ENCODE data around the gene DLX4. TPM values are rescaled to one million over a fixed set of nuclear protein-coding genes. Genes with fewer than 3 reads are reported as not detected.

The DLX4 gene
- total RNA-seq, 1 experiment from 2014 or later: 2.5 TPM

DNA sequence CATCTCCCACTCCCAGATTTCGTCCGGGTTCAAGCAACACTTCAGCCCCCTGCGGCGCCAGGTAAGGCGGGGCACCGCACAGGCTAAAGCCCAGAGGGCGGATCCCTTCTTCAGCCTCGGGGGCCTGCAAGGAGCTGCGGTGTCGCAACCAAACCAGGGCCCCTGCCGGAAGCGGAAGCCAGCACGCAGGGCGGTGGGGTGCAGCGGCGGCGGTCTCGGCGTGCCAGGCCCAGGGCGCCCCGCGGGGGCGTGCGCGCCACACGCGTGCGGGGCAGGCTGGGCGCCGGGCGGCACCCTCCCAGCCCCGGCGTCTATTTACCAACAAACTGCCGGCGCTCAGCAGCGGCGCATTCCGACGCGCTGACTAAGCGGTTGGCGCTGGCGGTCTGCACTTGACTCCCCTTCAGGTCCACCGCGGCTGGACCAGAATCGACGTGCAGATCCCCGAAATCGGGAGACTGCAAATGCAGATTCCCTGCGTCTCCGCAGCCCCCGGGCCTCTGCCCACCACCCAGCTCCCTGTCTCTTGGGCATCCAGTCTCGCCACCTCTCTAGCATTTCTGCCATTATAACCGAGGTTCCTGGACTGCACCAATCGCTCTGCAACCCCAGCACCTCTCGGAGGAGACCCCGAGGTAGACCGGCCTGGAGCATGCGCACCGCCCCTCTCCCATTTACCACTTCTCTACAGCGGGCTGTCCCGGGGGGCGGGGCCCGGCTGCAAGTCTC, 421 bp upstream of the DLX4 start:
- Histone ChIP-seq H3K4me2 (ENCODE audit: insufficient read depth, insufficient read length, low read length) (peak overlapping the region; percentile 72), H3K27me3 (ENCODE audit: insufficient read depth, low read length) (peaks cover 92% of the 10 kb centered on the region), H3T11ph (ENCODE audit: low read length) (no peak overlapping the region), H3K27ac (ENCODE audit: insufficient read length, low read depth, low read length) (no peak overlapping the region), H2BK12ac (ENCODE audit: insufficient read length, low read depth, low read length) (no peak overlapping the region), H3K14ac (ENCODE audit: insufficient read depth, low read length) (peak overlapping the region; percentile 54), H3K9ac (ENCODE audit: extremely low read depth, insufficient read length, low read length) (no peak overlapping the region), H2AK5ac (ENCODE audit: insufficient read length, low read length) (no peak overlapping the region), H2BK20ac (ENCODE audit: low read depth, low read length, poor library complexity, severe bottlenecking) (no peak overlapping the region), H2AFZ (ENCODE audit: low read length) (peak overlapping the region; percentile 65), H3K23me2 (ENCODE audit: insufficient read length, low read depth, low read length, poor library complexity, severe bottlenecking) (peaks cover 21% of the 10 kb centered on the region), H3K56ac (ENCODE audit: insufficient read length, low read depth, low read length) (no peak overlapping the region), H3K18ac (ENCODE audit: insufficient read length, low read depth, low read length) (no peak overlapping the region), H3K79me1 (ENCODE audit: insufficient read depth, low read depth, low read length, poor library complexity, severe bottlenecking) (no peaks in the 10 kb centered on the region), H3K4ac (ENCODE audit: low read depth, low read length) (no peak overlapping the region), H3K9me3 (ENCODE audit: control insufficient read depth, low read depth, low read length) (no peaks in the 10 kb centered on the region), H4K91ac (ENCODE audit: insufficient read length, low read depth, low read length) (no peak overlapping the region), H2BK15ac (ENCODE audit: low read depth, low read length) (no peak overlapping the region), H4K20me1 (ENCODE audit: control insufficient read depth, insufficient read depth, insufficient read length) (no peaks in the 10 kb centered on the region), H4K8ac (replicated peaks; ENCODE audit: insufficient read length, low read depth, low read length) (no peak overlapping the region), H2BK5ac (ENCODE audit: insufficient read length, low read length) (no peak overlapping the region), H3K4me1 (ENCODE audit: insufficient read depth, low read length) (no peaks in the 10 kb centered on the region), H3K23ac (ENCODE audit: insufficient read length, low read depth, low read length) (no peak overlapping the region), H4K5ac (ENCODE audit: insufficient read length, low read depth, low read length) (no peak overlapping the region), H3K79me2 (ENCODE audit: insufficient read depth, low read length) (no peaks in the 10 kb centered on the region), H2BK120ac (ENCODE audit: low read depth, low read length, poor library complexity, severe bottlenecking) (no peak overlapping the region)
- H3K4me3 Mint-ChIP-seq: peak overlapping the region; percentile 83 to 96
- H3K27me3 Mint-ChIP-seq (ENCODE audit: low read depth): peaks cover 98% of the 10 kb centered on the region
- DNase-seq: peak; percentile 97
- H3K9me3 Mint-ChIP-seq: peaks cover 0 to 12% of the 10 kb centered on the region in 2 experiments; a peak in 3 of 5 replicates
- peaks cover 39 to 60% of the 10 kb centered on the region in 2 experiments for H3K4me1 Mint-ChIP-seq
- H3K27ac Mint-ChIP-seq: peak overlapping the region in 2 of 3 experiments; percentile 85 to 93; a peak in 4 of 7 replicates
- TF ChIP-seq, protein P1, sequence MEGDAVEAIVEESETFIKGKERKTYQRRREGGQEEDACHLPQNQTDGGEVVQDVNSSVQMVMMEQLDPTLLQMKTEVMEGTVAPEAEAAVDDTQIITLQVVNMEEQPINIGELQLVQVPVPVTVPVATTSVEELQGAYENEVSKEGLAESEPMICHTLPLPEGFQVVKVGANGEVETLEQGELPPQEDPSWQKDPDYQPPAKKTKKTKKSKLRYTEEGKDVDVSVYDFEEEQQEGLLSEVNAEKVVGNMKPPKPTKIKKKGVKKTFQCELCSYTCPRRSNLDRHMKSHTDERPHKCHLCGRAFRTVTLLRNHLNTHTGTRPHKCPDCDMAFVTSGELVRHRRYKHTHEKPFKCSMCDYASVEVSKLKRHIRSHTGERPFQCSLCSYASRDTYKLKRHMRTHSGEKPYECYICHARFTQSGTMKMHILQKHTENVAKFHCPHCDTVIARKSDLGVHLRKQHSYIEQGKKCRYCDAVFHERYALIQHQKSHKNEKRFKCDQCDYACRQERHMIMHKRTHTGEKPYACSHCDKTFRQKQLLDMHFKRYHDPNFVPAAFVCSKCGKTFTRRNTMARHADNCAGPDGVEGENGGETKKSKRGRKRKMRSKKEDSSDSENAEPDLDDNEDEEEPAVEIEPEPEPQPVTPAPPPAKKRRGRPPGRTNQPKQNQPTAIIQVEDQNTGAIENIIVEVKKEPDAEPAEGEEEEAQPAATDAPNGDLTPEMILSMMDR (conservative IDR thresholded peaks at IDR 0.05): no peak
- no CpG with 5 or more reads among the region's 64 CpGs for WGBS (ENCODE audit: extremely low coverage, insufficient read length, low lambda C conversion rate)
- H3K36me3 Mint-ChIP-seq (ENCODE audit: insufficient read depth in 1 of 3, low read depth in 3 of 3): no peaks in the 10 kb centered on the region; a peak in 1 of 7 replicates

All from H9 (cell line).